SIG-M5 treated with dmso at 0.1 percent for 504 hours (cell line): ENCODE results near the gene DIPK2A.

Source experiments
- DNase-seq: peaks from one replicate; lab custom pipeline; 2025; ENCODE audit not compliant: unreplicated experiment; lab: John Stamatoyannopoulos, UW

The DIPK2A gene, protein sequence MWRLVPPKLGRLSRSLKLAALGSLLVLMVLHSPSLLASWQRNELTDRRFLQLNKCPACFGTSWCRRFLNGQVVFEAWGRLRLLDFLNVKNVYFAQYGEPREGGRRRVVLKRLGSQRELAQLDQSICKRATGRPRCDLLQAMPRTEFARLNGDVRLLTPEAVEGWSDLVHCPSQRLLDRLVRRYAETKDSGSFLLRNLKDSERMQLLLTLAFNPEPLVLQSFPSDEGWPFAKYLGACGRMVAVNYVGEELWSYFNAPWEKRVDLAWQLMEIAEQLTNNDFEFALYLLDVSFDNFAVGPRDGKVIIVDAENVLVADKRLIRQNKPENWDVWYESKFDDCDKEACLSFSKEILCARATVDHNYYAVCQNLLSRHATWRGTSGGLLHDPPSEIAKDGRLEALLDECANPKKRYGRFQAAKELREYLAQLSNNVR

GRCh38 chr3:143971359-143972154, at the start of gene DIPK2A:
Gene DIPK2A, plus strand, starts transcription at chr3:143971823. Its CDS starts 510 bp downstream, at chr3:143972333.
- DNase-seq: peak; percentile 96

DNA sequence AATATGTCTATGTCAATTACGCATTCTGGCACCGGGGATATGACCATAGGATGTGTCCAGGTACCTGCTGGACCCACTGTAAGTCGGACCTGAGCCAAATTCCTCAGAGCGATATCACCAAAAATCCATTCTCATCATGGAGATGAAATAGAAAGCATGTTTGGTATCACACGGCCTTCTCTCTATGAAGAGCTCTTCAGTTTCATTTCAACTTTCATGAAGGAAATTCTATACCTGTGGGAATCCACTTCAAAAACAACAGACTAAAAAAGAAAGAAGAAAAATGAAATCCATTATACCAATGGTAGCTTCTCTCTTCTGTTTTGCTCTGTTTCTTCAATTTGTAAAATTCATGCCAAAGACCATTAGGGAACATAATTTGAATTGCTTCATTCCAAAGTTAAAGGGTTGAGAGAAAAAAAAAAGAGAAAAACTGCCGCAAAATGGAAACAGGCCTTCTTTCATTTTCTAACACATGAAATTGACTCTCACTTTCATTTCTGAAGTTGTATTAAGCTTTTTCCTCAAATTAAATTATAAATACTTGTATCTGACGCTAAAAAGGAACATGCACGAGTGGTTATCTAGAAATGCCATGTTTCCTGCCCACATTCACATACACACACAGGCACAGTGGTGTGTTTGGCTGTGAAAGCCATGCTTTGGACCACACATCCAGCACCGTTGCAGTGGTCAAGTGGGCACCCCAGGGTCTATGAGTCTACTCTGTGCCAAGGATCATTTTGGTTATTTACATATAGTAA, 46.9 kb upstream of the DIPK2A start:
- DNase-seq: no peak

GRCh38 chr3:143928056-143928455, 43.6 kb upstream of the DIPK2A start:
- no peak for DNase-seq

DNA sequence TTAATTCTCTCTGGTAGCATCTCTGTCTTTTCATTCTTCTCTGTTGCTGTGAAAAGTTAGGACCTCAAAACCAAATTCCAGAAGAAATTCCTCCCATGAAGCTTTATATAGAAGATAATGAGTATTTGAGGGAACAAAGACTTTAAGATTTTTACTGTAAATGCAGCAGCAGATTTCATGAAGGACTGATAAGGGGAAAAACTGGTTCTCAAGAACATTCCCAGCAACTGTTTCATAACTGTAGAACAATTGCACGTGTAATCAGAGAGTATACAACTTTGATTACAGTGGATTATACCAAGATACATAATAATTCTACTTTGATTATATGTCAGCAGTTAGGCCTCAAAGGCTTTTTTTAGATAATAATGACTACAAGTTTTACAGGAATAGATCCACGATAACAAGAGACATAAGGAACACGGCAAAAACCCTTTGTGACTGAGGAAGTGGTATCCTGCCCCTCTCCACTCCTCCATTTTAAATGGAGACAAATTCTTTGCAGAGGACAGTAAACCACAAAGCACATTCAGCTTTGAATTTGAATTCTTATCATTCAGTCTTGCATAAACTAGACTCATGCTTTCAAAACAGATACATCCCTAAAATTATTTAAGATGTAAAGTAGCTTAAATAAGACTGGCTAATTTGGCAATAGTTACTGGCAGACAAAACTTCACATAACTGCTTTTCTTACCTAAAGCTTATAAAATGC, 42.9 kb upstream of the DIPK2A start:
- no peak for DNase-seq

DNA sequence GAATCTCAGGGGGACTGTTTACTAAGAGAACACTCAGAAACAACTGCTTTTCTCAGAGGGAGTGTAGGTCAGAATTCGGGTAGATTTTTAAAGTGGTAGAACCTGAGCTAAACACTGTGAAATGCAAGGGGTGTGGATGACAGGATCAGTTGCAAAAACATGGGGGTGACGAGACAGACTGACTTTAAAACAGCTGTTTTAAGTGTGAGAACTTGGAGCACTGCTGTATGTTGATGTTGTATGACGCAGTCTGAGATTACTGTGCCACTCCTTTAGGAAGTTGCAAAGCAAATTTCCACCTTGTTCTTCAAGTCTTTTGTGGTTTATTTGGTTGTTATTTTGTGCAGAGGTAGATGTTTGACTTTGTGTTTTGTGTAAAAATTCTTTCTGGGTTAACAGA, 36.8 kb upstream of the DIPK2A start:
- no peak for DNase-seq

GRCh38 chr3:143935678-143936077, 35.9 kb upstream of the DIPK2A start:
- no peak for DNase-seq

DNA sequence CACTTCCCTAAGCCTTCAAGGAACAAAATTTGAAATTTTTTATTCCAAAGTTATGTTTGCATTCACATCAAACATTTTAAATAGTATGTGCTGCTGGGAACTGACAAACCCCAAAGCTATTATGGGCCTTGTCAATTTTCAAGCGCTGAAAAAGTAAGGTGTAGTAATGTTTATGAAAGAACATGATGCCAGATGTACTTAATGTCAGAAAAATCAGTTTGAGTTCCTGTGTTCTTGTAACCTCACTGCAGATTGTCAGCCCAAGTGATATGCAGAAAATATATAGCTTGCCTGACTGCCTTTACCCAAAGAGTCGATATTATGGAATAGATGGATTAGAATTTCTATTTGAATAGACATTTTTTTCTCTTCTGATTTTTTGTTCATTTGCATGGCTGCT, 20.8 kb upstream of the DIPK2A start:
- no peak for DNase-seq

DNA sequence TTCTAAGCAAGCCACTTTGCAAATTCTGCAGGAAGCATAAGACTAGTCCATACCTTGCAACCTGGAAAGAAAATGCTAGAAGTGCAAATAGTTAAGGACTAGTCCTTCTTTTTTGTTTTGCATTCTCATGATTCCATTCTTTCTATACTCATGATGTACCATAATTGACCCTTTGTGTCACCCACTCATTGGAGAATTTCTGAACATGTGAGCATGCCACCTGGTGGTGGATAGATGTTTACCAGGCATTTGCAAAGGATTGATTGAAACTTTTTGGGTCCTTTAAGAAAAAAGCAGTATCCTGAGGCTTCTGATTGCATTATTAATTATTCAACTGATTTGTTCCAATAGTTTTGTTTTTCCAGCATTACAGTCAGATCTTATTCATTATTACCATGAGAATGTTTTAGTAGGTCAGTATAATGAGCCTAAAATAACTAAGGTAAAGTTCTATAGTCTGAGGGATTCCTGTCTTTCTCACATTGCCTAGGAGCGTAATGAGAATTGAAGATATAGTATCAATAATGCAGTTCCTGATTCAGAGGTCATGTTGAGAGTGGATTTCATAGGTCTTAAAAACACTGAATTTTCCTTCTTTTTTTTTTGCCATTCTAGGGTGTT, 20.2 kb upstream of the DIPK2A start:
- peak; percentile 38 for DNase-seq

GRCh38 chr3:143952569-143953072, 19.0 kb upstream of the DIPK2A start:
- no peak for DNase-seq

GRCh38 chr3:143955113-143955512, 16.5 kb upstream of the DIPK2A start:
- no peak for DNase-seq

DNA sequence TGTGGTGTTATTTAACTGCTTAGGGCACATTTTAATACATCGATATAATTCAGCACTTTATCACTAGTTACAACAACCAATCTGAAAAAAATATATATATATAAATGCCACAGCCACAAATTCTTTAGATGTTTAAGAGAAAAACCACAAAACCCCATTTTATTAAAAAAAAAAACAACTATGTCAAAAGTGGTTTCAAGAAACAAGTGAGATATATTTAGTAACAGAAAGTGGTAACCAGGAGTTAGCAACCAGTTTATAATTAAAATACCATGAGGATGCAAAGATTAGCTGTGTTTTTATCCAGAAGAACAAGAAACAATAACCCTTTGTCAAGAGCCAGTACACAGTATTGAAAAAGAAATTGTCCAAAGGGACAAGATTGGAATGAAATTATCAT, 14.8 kb upstream of the DIPK2A start:
- no peak for DNase-seq

DNA sequence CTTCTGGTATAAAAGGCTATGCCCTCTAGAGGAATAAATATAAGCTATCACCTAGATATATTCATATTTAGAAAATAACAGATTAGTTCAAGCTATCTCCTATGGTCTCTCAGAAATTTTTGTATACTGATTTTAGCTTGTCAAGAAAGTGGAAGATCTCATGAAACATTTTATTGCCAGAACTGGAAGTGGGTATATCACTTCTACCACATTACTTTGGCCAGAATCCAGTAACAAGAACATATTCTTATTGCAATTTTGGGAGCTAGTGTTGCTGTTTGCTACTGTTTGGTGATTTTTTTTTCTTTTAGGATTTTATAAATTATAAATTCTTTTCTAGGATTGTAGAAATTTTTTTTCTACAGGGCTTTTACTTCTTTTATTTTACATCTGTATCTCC, 14.2 kb upstream of the DIPK2A start:
- no peak for DNase-seq

- DNase-seq: no peak
Measured at GRCh38 chr3:143958966-143959365, 12.7 kb upstream of the DIPK2A start.

DNA sequence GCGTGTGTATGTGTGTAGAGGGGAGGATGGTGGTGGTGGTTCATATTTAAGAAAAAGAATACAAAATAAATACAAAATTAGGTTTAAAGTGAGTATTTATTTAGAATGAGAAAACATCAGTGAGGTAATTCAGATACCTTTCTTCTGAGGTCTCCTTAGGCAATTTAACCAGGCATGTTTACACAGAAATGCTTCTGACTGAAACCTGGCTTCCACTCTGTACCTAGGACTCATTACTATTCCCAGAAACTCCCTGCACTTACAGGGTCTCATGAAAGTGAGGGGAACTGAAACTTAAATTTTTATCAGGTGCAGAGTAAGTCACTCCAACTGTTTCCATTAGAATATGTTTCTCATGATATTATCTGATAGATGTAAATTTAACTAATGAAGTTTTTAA, 10.3 kb upstream of the DIPK2A start:
- no peak for DNase-seq

- no peak for DNase-seq
Measured at GRCh38 chr3:143963946-143964345, 7.7 kb upstream of the DIPK2A start.

- peak; percentile 58 for DNase-seq
Measured at GRCh38 chr3:143970773-143971358, 757 bp upstream of the DIPK2A start.

- DNase-seq: no peak
Measured at GRCh38 chr3:143972155-143972504, 507 bp downstream of the DIPK2A start.

DNA sequence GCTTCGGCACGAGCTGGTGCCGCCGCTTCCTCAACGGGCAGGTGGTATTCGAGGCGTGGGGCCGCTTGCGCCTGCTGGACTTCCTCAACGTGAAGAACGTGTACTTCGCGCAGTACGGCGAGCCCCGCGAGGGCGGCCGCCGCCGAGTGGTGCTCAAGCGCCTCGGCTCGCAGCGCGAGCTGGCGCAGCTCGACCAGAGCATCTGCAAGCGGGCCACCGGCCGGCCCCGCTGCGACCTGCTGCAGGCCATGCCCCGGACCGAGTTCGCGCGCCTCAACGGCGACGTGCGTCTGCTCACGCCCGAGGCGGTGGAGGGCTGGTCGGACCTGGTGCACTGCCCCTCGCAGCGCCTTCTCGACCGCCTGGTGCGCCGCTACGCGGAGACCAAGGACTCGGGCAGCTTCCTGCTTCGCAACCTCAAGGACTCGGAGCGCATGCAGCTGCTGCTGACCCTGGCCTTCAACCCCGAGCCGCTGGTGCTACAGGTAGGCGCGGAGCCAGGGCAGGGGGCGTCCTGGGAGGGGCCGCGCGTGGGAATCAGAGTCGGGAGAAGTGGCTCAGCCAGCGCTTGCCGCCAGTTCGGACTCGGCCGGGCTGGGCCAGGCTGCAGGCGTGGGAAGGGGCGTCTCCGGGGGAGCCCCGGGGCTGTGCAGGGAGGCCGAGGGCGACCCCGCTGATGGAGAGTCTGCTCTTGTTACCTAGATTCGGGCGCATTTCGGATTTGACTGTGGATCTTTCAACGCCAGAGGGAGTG, 1.1 kb downstream of the DIPK2A start:
- DNase-seq: peak; percentile 70
